H9 (cell line): Measurements from ENCODE around the gene NXPH3. TPM values are rescaled to one million over a fixed set of nuclear protein-coding genes. Genes with fewer than 3 reads are reported as not detected.

Experiments used
- DNase-seq: peaks from one replicate; pipeline ENCODE4 v3.0.0-alpha.2; 2017
- H2AFZ ChIP-seq: one replicate; pipeline ENCODE4 v1.6.1; 2013; ENCODE audit warnings: mild to moderate bottlenecking, low read length, control low read depth, moderate library complexity
- H2AK5ac ChIP-seq: 2 replicates; pipeline ENCODE4 v1.6.1; 2013; ENCODE audit warnings: low read length, control low read depth, mixed read lengths; ENCODE audit not compliant: insufficient read length
- H2BK120ac ChIP-seq: one replicate; pipeline ENCODE4 v1.6.1; 2013; ENCODE audit warnings: low read depth, mild to moderate bottlenecking, low read length, control low read depth, inconsistent platforms; ENCODE audit not compliant: poor library complexity, severe bottlenecking
- H2BK12ac ChIP-seq: 2 replicates; pipeline ENCODE4 v1.6.1; 2013; ENCODE audit warnings: low read length, control low read depth, mixed read lengths, low read depth; ENCODE audit not compliant: insufficient read length
- H2BK15ac ChIP-seq: 2 replicates; pipeline ENCODE4 v1.6.1; 2013; ENCODE audit warnings: low read depth, low read length, control low read depth
- H2BK20ac ChIP-seq: one replicate; pipeline ENCODE4 v1.6.1; 2013; ENCODE audit warnings: low read depth, mild to moderate bottlenecking, low read length, control low read depth, inconsistent platforms; ENCODE audit not compliant: poor library complexity, severe bottlenecking
- H2BK5ac ChIP-seq: 2 replicates; pipeline ENCODE4 v1.6.1; 2013; ENCODE audit warnings: low read length, control low read depth, mixed read lengths; ENCODE audit not compliant: insufficient read length
- H3K14ac ChIP-seq: 2 replicates; pipeline ENCODE4 v1.6.1; 2013; ENCODE audit warnings: low read length, control low read depth; ENCODE audit not compliant: insufficient read depth
- H3K18ac ChIP-seq: 2 replicates; pipeline ENCODE4 v1.6.1; 2013; ENCODE audit warnings: low read depth, mild to moderate bottlenecking, mixed read lengths, low read length, control low read depth; ENCODE audit not compliant: insufficient read length
- H3K23ac ChIP-seq: 2 replicates; pipeline ENCODE4 v1.6.1; 2013; ENCODE audit warnings: low read length, control low read depth, mixed read lengths, low read depth; ENCODE audit not compliant: insufficient read length
- H3K23me2 ChIP-seq: 2 replicates; pipeline ENCODE4 v1.6.1; 2013; ENCODE audit warnings: low read depth, mild to moderate bottlenecking, mixed read lengths, low read length, control low read depth; ENCODE audit not compliant: insufficient read length, poor library complexity, severe bottlenecking
- H3K27ac ChIP-seq: 2 replicates; pipeline ENCODE4 v1.5.1; 2013; ENCODE audit warnings: low read length, control low read depth, mixed read lengths, low read depth; ENCODE audit not compliant: insufficient read length
- H3K27me3 ChIP-seq: 2 replicates; pipeline ENCODE4 v1.6.1; 2013; ENCODE audit warnings: low read length, control low read depth, inconsistent platforms; ENCODE audit not compliant: insufficient read depth
- H3K4ac ChIP-seq: 2 replicates; pipeline ENCODE4 v1.6.1; 2013; ENCODE audit warnings: low read depth, mild to moderate bottlenecking, control low read depth, inconsistent platforms, low read length, moderate library complexity
- H3K4me1 ChIP-seq: 2 replicates; pipeline ENCODE4 v1.6.1; 2013; ENCODE audit warnings: low read length, control low read depth, inconsistent platforms; ENCODE audit not compliant: insufficient read depth
- H3K4me2 ChIP-seq: 2 replicates; pipeline ENCODE4 v1.6.1; 2013; ENCODE audit warnings: low read length, control low read depth, mixed read lengths; ENCODE audit not compliant: insufficient read length, insufficient read depth
- H3K56ac ChIP-seq: 2 replicates; pipeline ENCODE4 v1.6.1; 2013; ENCODE audit warnings: low read depth, mild to moderate bottlenecking, mixed read lengths, low read length, control low read depth; ENCODE audit not compliant: insufficient read length
- H3K79me1 ChIP-seq: 2 replicates; pipeline ENCODE4 v1.6.1; 2013; ENCODE audit warnings: low read depth, mild to moderate bottlenecking, moderate library complexity, low read length, control low read depth, inconsistent platforms; ENCODE audit not compliant: insufficient read depth, poor library complexity, severe bottlenecking
- H3K79me2 ChIP-seq: 2 replicates; pipeline ENCODE4 v1.6.1; 2013; ENCODE audit warnings: low read length, control low read depth, inconsistent platforms; ENCODE audit not compliant: insufficient read depth
- H3K9ac ChIP-seq: 2 replicates; pipeline ENCODE4 v1.6.1; 2013; ENCODE audit warnings: low read length, control low read depth, mixed read lengths; ENCODE audit not compliant: insufficient read length; ENCODE audit errors: extremely low read depth
- H3K9me3 ChIP-seq: one replicate; pipeline ENCODE4 v1.6.1; 2013; ENCODE audit warnings: low read depth, low read length, inconsistent platforms; ENCODE audit not compliant: control insufficient read depth
- H3T11ph ChIP-seq: one replicate; pipeline ENCODE4 v1.6.1; 2013; ENCODE audit warnings: mild to moderate bottlenecking, low read length, control low read depth, inconsistent platforms
- H4K20me1 ChIP-seq: one replicate; pipeline ENCODE4 v1.6.1; 2013; ENCODE audit not compliant: control insufficient read depth, insufficient read length, insufficient read depth
- H4K5ac ChIP-seq: 2 replicates; pipeline ENCODE4 v1.6.1; 2013; ENCODE audit warnings: low read depth, mild to moderate bottlenecking, mixed read lengths, low read length, control low read depth; ENCODE audit not compliant: insufficient read length
- H4K8ac ChIP-seq: replicated peaks from 2 replicates; pipeline ENCODE4 v1.6.1; 2013; ENCODE audit warnings: low read length, control low read depth, mixed read lengths, low read depth; ENCODE audit not compliant: insufficient read length
- H4K91ac ChIP-seq: 2 replicates; pipeline ENCODE4 v1.6.1; 2013; ENCODE audit warnings: low read depth, mild to moderate bottlenecking, moderate library complexity, mixed read lengths, low read length, control low read depth; ENCODE audit not compliant: insufficient read length
- H3K27ac Mint-ChIP-seq, 3 experiments: 2 replicates in 2 of 3; 3 replicates in 1 of 3; pipeline ENCODE4 v1.8.0; 2020 to 2021; ENCODE audit warnings: mixed read lengths in 3 of 3, mild to moderate bottlenecking in 1 of 3, moderate library complexity in 1 of 3
- H3K27me3 Mint-ChIP-seq: 2 replicates; pipeline ENCODE4 v1.8.0; 2021; ENCODE audit warnings: low read depth, mild to moderate bottlenecking, moderate library complexity, mixed read lengths
- H3K36me3 Mint-ChIP-seq, 3 experiments: 2 replicates in 2 of 3; 3 replicates in 1 of 3; pipeline ENCODE4 v1.8.0; 2020 to 2021; ENCODE audit warnings: low read depth in 3 of 3, mixed read lengths in 3 of 3; ENCODE audit not compliant: insufficient read depth in 1 of 3
- H3K4me1 Mint-ChIP-seq, 2 experiments: 2 replicates each; pipeline ENCODE4 v1.8.0; 2020; ENCODE audit warnings: mixed read lengths in 2 of 2
- H3K4me3 Mint-ChIP-seq, 2 experiments: 2 replicates in 1 of 2; 3 replicates in 1 of 2; pipeline ENCODE4 v1.8.0; 2020 to 2021; ENCODE audit warnings: mild to moderate bottlenecking in 2 of 2, mixed read lengths in 2 of 2, moderate library complexity in 1 of 2
- H3K9me3 Mint-ChIP-seq, 2 experiments: 2 replicates in 1 of 2; 3 replicates in 1 of 2; pipeline ENCODE4 v1.8.0; 2020; ENCODE audit warnings: mild to moderate bottlenecking in 2 of 2, mixed read lengths in 2 of 2, moderate library complexity in 1 of 2
- CTCF ChIP-seq: fragments of 200-600 bp; sonication (generic); conservative IDR thresholded peaks from 3 replicates; pipeline ENCODE4 v1.8.0; 2021; ENCODE audit warnings: antibody characterized with exemption, mild to moderate bottlenecking
- WGBS: extraction: QIAGEN DNeasy Blood & Tissue Kit; methylation state at CpG from one replicate; pipeline ENCODE4 v1.1.7; 2013; ENCODE audit warnings: missing lambda C conversion rate, low lambda C conversion rate, mixed read lengths; ENCODE audit not compliant: insufficient read length; ENCODE audit errors: extremely low coverage; 5-methylcytosine and 5-hydroxymethylcytosine counted together
- total RNA-seq: library from RNA; stranded (reverse); gene quantifications from 2 replicates; pipeline ENCODE4 v1.2.1, GENCODE V29; 2021

NXPH3 gene
- total RNA-seq, 1 experiment from 2014 or later: 1.3 TPM

- no peak overlapping the region for H3K27ac ChIP-seq
- no peak overlapping the region for H2BK15ac ChIP-seq
- H3K56ac ChIP-seq: no peak overlapping the region
- no peak overlapping the region for H3K14ac ChIP-seq
- no peak overlapping the region for H4K5ac ChIP-seq
- H3K9me3 ChIP-seq: no peaks in the 10 kb centered on the region
- H3K4ac ChIP-seq: no peak overlapping the region
- no peaks in the 10 kb centered on the region for H3K23me2 ChIP-seq
- no peak overlapping the region for H3K4me2 ChIP-seq
- no peak overlapping the region for H2AFZ ChIP-seq
- H3K27me3 Mint-ChIP-seq: no peaks in the 10 kb centered on the region
- H2BK12ac ChIP-seq: no peak overlapping the region
- WGBS: no CpG with 5 or more reads among the region's 2 CpGs
- no peak overlapping the region for H2BK5ac ChIP-seq
- peaks cover 8 to 38% (median 35%) of the 10 kb centered on the region in 3 experiments; a peak in 6 of 7 replicates for H3K36me3 Mint-ChIP-seq
- no peaks in the 10 kb centered on the region for H4K20me1 ChIP-seq
- H3K9ac ChIP-seq: no peak overlapping the region
- no peaks in the 10 kb centered on the region; the same call in 1 of the 2 replicates for H3K4me1 ChIP-seq
- no peak overlapping the region for H2BK20ac ChIP-seq
- no peak overlapping the region for H3T11ph ChIP-seq
- H3K4me1 Mint-ChIP-seq: no peaks in the 10 kb centered on the region; a peak in 1 of 4 replicates
- H3K23ac ChIP-seq: no peak overlapping the region
- H3K27ac Mint-ChIP-seq: peak overlapping the region in 1 of 3 experiments; percentile 80; a peak in 1 of 7 replicates
- no peak for DNase-seq
- H3K79me2 ChIP-seq: no peaks in the 10 kb centered on the region
- H2AK5ac ChIP-seq: no peak overlapping the region
- no peak overlapping the region for H3K4me3 Mint-ChIP-seq
- H3K27me3 ChIP-seq: no peaks in the 10 kb centered on the region
- H3K18ac ChIP-seq: no peak overlapping the region
- no peak for TF ChIP-seq CTCF
- H3K79me1 ChIP-seq: no peaks in the 10 kb centered on the region
- H3K9me3 Mint-ChIP-seq: no peaks in the 10 kb centered on the region
- H2BK120ac ChIP-seq: no peak overlapping the region
- H4K8ac ChIP-seq: no peak overlapping the region
- no peak overlapping the region for H4K91ac ChIP-seq
Observed at GRCh38 chr17:49621946-49622529, 46.4 kb downstream of the NXPH3 start.
